Measurements from ENCODE around the gene ZBTB5.
"Not testable (repeated sequence)": the region's sequence is repeated elsewhere in the genome, so short reads cannot be mapped to it uniquely, and the experiment has no call there.

The ZBTB5 gene

DNA sequence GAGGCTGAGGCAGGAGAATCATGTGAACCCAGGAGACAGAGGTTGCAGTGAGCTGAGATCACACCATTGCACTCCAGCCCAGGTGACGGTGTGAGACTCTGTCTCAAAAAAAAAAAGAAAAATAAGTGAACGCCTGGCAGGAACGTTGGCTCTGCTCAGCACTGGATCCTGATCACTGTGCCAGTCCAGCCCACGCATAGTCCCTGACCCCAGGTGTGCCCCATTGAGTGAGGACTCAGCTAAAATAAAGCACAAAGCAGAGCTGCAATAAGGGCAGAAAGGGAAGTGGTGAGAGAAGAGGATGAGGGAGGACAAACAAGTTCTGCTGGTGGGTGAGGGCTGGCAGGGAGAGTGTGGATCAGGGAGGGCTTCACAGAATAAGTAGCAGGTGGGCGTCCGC, 38.4 kb downstream of the ZBTB5 start:
- H3K4me1 ChIP-seq (ENCODE audit: control insufficient read depth, insufficient read depth, low read length, poor library complexity, severe bottlenecking) = peaks cover 6% of the 10 kb centered on the region
- H3K36me3 ChIP-seq (ENCODE audit: control insufficient read depth, insufficient read depth, low read length) = peaks cover 30% of the 10 kb centered on the region
- H3K4me3 ChIP-seq (ENCODE audit: insufficient read depth, low read depth, low read length, poor library complexity, severe bottlenecking) = no peak overlapping the region
- no peaks in the 10 kb centered on the region for H3K27me3 ChIP-seq (replicated peaks; ENCODE audit: control insufficient read depth, insufficient read depth, low read length, poor library complexity, severe bottlenecking)
- H3K27ac ChIP-seq (ENCODE audit: insufficient read depth, low read length, poor library complexity, severe bottlenecking) = no peak overlapping the region
- H3K9me3 ChIP-seq (ENCODE audit: control insufficient read depth, low read length) = no peaks in the 10 kb centered on the region
- no peak for DNase-seq

DNA sequence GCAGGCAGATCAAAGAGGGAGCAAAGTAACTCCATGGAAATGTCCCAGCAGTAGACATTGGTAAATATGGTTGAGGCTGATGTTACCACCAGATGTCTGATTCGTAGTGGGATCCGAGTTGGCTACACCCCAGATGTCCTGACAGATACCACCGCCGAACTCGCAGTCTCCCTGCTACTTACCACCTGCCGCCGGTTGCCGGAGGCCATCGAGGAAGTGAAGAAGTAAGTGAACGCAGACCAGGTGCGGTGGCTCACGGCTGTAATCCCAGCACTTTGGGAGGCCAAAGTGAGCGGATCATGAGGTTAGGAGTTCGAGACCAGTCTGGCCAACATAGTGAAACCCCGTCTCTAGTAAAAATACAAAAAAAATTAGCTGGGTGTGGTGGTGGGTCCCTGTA, 38.8 kb downstream of the ZBTB5 start:
- peaks cover 30% of the 10 kb centered on the region for H3K36me3 ChIP-seq (ENCODE audit: control insufficient read depth, insufficient read depth, low read length)
- not testable (repeated sequence) for H3K27ac ChIP-seq (ENCODE audit: insufficient read depth, low read length, poor library complexity, severe bottlenecking)

DNA sequence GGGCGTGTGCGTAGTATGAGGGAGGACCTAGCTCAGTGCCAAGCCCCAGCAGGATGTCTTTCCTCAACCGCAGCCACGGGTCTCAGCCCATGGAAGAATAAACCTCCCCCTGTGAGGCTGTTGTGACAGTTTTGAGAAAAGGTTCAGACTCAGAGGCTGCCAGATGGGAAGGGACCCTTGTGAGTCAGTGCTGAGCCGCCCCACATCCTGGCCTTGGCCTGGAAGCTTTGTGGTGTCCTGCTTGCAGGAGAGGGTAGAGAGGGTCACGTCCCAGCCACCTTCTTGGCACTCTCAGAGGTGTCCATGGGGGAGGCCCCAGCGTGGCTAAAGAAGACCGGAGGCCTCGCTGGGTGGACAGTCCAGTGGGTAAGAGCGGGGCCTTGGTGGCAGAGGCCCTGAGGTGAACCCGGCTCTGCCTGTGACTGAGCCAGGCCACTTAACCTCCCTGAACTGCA, 39.9 kb downstream of the ZBTB5 start:
- Histone ChIP-seq H3K27ac (ENCODE audit: insufficient read depth, low read length, poor library complexity, severe bottlenecking) (no peak overlapping the region), H3K36me3 (ENCODE audit: control insufficient read depth, insufficient read depth, low read length) (peaks cover 26% of the 10 kb centered on the region)

More for the DNA sequence above, 38.8 kb downstream of the ZBTB5 start:
- not testable (repeated sequence) for DNase-seq; H3K9me3 ChIP-seq (ENCODE audit: control insufficient read depth, low read length); H3K4me1 ChIP-seq (ENCODE audit: control insufficient read depth, insufficient read depth, low read length, poor library complexity, severe bottlenecking); H3K27me3 ChIP-seq (replicated peaks; ENCODE audit: control insufficient read depth, insufficient read depth, low read length, poor library complexity, severe bottlenecking); H3K4me3 ChIP-seq (ENCODE audit: insufficient read depth, low read depth, low read length, poor library complexity, severe bottlenecking)

DNA sequence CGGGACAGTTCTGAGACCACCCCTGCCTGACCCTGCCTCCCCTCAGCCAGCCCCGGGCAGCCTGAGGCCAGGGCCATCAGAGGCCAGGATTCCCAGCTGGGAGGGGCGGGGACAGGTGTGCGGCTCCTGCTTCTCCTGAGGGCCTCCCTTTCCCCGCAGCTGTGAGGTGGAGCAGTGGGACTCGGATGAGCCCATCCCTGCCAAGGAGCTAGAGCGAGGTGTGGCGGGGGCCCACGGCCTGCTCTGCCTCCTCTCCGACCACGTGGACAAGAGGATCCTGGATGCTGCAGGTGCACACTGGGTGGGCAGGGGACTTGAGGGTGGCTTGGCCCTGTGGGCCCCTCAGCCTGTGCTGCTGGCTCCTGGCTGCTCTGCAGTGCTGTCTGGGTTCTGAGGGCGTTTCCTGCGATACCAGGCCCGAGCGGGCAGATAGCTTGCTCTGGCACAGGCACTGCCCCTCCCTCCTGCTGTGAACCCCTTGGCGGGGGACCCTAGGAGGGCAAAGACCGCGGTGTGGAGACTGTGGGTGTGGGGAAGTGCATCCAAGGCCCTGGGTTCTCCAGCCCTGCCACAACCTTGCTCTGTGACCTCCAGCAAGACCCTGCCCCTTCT, 40.5 kb downstream of the ZBTB5 start:
- Histone ChIP-seq H3K9me3 (ENCODE audit: control insufficient read depth, low read length) (no peaks in the 10 kb centered on the region), H3K27ac (ENCODE audit: insufficient read depth, low read length, poor library complexity, severe bottlenecking) (no peak overlapping the region), H3K4me3 (ENCODE audit: insufficient read depth, low read depth, low read length, poor library complexity, severe bottlenecking) (no peak overlapping the region), H3K27me3 (replicated peaks; ENCODE audit: control insufficient read depth, insufficient read depth, low read length, poor library complexity, severe bottlenecking) (no peaks in the 10 kb centered on the region), H3K36me3 (ENCODE audit: control insufficient read depth, insufficient read depth, low read length) (peaks cover 22% of the 10 kb centered on the region), H3K4me1 (ENCODE audit: control insufficient read depth, insufficient read depth, low read length, poor library complexity, severe bottlenecking) (peaks cover 6% of the 10 kb centered on the region)
- DNase-seq = no peak

More for the DNA sequence above, 39.9 kb downstream of the ZBTB5 start:
- no peak for DNase-seq
- Histone ChIP-seq H3K4me1 (ENCODE audit: control insufficient read depth, insufficient read depth, low read length, poor library complexity, severe bottlenecking) (peaks cover 6% of the 10 kb centered on the region), H3K9me3 (ENCODE audit: control insufficient read depth, low read length) (no peaks in the 10 kb centered on the region), H3K4me3 (ENCODE audit: insufficient read depth, low read depth, low read length, poor library complexity, severe bottlenecking) (no peak overlapping the region), H3K27me3 (replicated peaks; ENCODE audit: control insufficient read depth, insufficient read depth, low read length, poor library complexity, severe bottlenecking) (no peaks in the 10 kb centered on the region)

DNA sequence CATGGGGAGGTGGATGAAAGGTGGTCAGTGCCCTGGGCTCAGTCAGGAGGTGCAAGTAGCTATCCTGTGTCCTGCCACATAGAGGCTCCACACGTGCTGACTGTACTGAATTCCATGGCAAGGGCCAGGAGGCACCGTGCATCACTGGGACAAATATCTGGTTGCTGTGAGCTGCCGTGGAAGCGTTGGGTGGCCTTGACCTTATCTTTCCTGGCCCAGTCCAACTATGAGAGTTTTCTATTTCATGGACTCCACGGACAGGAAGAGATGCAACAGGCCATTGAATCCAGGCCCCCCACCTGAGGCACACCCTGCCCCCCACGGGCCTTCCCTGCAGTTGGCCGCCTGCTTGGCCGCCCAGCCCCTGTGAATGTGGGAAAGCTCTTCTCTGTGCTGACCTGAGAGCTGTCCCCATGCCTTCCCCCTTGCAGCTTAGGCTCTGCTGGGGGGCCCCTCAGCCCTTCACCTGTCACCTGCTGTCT, 41.0 kb downstream of the ZBTB5 start:
- DNase-seq = no peak
- H3K27ac ChIP-seq (ENCODE audit: insufficient read depth, low read length, poor library complexity, severe bottlenecking) = no peak overlapping the region
- H3K36me3 ChIP-seq (ENCODE audit: control insufficient read depth, insufficient read depth, low read length) = peaks cover 21% of the 10 kb centered on the region
- H3K9me3 ChIP-seq (ENCODE audit: control insufficient read depth, low read length) = no peaks in the 10 kb centered on the region
- no peak overlapping the region for H3K4me3 ChIP-seq (ENCODE audit: insufficient read depth, low read depth, low read length, poor library complexity, severe bottlenecking)
- peaks cover 6% of the 10 kb centered on the region for H3K4me1 ChIP-seq (ENCODE audit: control insufficient read depth, insufficient read depth, low read length, poor library complexity, severe bottlenecking)
- no peaks in the 10 kb centered on the region for H3K27me3 ChIP-seq (replicated peaks; ENCODE audit: control insufficient read depth, insufficient read depth, low read length, poor library complexity, severe bottlenecking)

DNA sequence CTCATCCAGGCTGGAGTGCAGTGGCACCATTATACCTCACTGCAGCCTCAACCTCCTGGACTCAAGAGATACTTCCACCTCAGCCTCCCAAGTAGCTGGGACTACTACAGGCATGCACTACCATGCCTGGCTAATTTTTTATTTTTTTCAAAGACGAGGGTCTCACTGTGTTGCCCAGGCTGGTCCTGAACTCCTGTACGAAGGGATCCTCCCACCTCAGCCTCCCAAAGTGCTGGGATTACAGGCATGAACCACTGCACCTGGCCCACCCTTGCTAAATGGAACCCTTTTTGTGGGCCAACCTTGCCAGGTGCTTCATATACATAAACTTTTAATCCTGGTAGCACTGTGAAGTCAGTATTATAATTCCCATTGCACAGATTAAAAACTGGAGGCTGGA, 41.7 kb downstream of the ZBTB5 start:
- peaks cover 14% of the 10 kb centered on the region for H3K36me3 ChIP-seq (ENCODE audit: control insufficient read depth, insufficient read depth, low read length)
- no peaks in the 10 kb centered on the region for H3K9me3 ChIP-seq (ENCODE audit: control insufficient read depth, low read length)
- no peaks in the 10 kb centered on the region for H3K27me3 ChIP-seq (replicated peaks; ENCODE audit: control insufficient read depth, insufficient read depth, low read length, poor library complexity, severe bottlenecking)
- peaks cover 6% of the 10 kb centered on the region for H3K4me1 ChIP-seq (ENCODE audit: control insufficient read depth, insufficient read depth, low read length, poor library complexity, severe bottlenecking)
- DNase-seq = no peak
- no peak overlapping the region for H3K27ac ChIP-seq (ENCODE audit: insufficient read depth, low read length, poor library complexity, severe bottlenecking)
- H3K4me3 ChIP-seq (ENCODE audit: insufficient read depth, low read depth, low read length, poor library complexity, severe bottlenecking) = no peak overlapping the region

DNA sequence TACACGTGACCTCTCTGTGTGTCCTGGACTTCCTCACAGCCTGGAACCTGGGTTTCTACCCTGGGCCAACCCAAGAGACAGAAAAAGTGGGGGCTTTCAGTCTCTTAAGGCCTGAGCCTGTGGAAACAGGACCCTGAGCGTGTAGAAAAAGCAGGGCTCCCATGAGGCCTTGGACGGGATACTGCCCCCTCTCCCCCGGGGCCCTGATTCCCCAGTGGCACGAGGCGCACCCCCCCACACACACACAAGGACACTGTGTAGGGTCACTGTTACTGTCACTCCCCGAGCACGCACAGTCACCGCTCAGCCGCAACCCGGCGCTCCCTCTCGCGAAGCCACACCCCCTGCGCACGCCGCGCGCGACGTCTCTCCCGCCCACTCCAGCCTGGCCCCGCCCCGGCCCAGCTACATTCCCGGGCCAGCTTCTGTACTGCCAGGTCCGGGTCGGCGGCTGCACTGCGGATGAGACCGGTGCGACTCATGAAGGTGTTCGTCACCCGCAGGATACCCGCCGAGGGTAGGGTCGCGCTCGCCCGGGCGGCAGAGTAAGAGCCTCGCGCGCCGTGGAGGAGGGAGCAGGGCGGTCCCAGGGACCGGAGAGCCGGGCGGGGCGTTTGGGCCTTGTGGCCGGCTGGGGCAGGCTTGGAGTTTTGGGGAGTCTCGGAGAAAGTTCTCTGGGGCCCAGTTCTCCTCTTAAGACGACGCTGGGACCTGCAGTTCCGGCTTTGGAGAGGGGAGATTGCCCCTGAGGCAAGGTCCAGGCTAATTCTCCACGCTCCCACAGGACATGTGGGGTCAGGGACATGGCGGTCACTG, 42.8 kb downstream of the ZBTB5 start, which contains the start of gene GRHPR:
TSS of gene GRHPR (plus strand) at position 408 of the 816 bp plus-strand sequence. CDS start at position 463, 55 bp downstream.
- Histone ChIP-seq H3K27me3 (replicated peaks; ENCODE audit: control insufficient read depth, insufficient read depth, low read length, poor library complexity, severe bottlenecking) (no peaks in the 10 kb centered on the region), H3K4me1 (ENCODE audit: control insufficient read depth, insufficient read depth, low read length, poor library complexity, severe bottlenecking) (peaks cover 6% of the 10 kb centered on the region), H3K27ac (ENCODE audit: insufficient read depth, low read length, poor library complexity, severe bottlenecking) (peak within 1 kb of the TSS; percentile 76), H3K36me3 (ENCODE audit: control insufficient read depth, insufficient read depth, low read length) (peaks cover 6% of the 10 kb centered on the region), H3K4me3 (ENCODE audit: insufficient read depth, low read depth, low read length, poor library complexity, severe bottlenecking) (peak within 1 kb of the TSS; percentile 84), H3K9me3 (ENCODE audit: control insufficient read depth, low read length) (no peaks in the 10 kb centered on the region)
- DNase-seq = peak; percentile 74 to 79 (median 78)

DNA sequence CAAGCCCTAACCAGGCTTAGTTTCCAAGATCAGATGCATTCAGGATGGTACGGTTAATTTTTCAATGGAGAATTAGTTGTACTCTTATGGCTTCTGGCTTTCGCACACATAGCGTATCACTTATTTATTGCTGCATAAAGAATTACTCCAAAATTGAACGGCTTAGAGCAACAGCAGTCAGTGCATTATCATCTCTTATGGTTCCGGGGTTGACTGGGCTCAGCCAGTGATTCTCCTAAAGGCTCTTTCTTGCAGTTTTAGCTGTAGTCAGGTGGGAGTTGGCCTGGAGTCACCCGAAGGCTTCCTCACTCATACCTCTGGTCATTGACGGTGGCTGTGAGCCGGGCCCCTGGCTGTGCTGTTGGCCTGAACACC, 43.3 kb downstream of the ZBTB5 start:
- Histone ChIP-seq H3K4me3 (ENCODE audit: insufficient read depth, low read depth, low read length, poor library complexity, severe bottlenecking) (peak overlapping the region; percentile 84), H3K9me3 (ENCODE audit: control insufficient read depth, low read length) (no peaks in the 10 kb centered on the region), H3K36me3 (ENCODE audit: control insufficient read depth, insufficient read depth, low read length) (peaks cover 1% of the 10 kb centered on the region), H3K27me3 (replicated peaks; ENCODE audit: control insufficient read depth, insufficient read depth, low read length, poor library complexity, severe bottlenecking) (no peaks in the 10 kb centered on the region), H3K27ac (ENCODE audit: insufficient read depth, low read length, poor library complexity, severe bottlenecking) (peak overlapping the region; percentile 76), H3K4me1 (ENCODE audit: control insufficient read depth, insufficient read depth, low read length, poor library complexity, severe bottlenecking) (peaks cover 6% of the 10 kb centered on the region)
- no peak for DNase-seq

DNA sequence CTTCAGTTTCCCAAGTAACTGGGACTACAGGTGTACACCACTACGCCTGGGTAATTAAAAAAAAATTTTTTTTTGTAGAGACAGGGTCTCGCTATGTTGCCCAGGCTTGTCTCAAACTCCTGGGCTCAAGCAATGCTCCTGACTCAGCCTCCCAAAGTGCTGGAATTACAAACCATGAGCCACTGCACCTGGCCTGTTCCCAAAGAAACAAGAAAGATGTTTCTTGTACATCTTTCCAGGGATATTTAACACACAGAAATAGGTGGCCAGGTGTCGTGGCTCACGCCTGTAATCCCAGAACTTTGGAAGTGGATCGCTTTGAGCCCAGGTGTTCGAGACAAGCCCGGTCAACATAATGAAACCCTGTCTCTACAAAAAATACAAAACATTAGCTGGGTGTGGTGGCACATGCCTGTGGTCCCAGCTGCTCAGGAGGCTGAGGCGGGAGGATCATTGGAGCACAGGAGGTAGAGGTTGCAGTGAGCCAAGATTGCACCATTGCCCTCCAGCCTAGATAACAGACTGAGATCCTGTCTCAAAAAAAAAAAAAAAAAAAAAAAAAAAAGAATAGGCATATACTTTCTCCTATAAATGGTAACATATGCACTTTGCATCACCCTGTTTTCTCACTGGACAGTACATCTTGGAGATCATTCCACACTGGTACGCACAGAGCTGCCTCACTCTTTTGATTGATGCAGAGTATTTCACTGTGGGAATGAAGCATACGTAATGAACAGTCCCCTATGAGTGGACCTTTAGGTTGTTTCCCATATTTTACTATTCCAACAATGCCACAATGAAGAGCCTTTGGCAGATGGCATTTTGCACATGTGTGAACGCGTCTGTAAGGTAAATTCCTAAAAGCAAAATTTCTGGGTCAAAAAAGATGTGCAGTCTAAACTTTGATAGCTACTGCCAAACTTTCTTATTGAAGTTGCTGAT, 44.7 kb downstream of the ZBTB5 start:
- peaks cover 6% of the 10 kb centered on the region for H3K4me1 ChIP-seq (ENCODE audit: control insufficient read depth, insufficient read depth, low read length, poor library complexity, severe bottlenecking)
- no peaks in the 10 kb centered on the region for H3K36me3 ChIP-seq (ENCODE audit: control insufficient read depth, insufficient read depth, low read length)
- H3K9me3 ChIP-seq (ENCODE audit: control insufficient read depth, low read length) = no peaks in the 10 kb centered on the region
- no peaks in the 10 kb centered on the region for H3K27me3 ChIP-seq (replicated peaks; ENCODE audit: control insufficient read depth, insufficient read depth, low read length, poor library complexity, severe bottlenecking)
- no peak overlapping the region for H3K4me3 ChIP-seq (ENCODE audit: insufficient read depth, low read depth, low read length, poor library complexity, severe bottlenecking)
- H3K27ac ChIP-seq (ENCODE audit: insufficient read depth, low read length, poor library complexity, severe bottlenecking) = no peak overlapping the region
- no peak for DNase-seq
